HCT116 (cell line): ENCODE measurements around the gene RPL22L1. TPM values are rescaled to one million over a fixed set of nuclear protein-coding genes. Genes with fewer than 3 reads are reported as not detected.

Source experiments
- ATAC-seq: fragments of 200-7000 bp; cut with Tn5 transposase; 2 replicates; pipeline ENCODE4 v1.9.1; 2020; ENCODE audit warnings: mild to moderate bottlenecking, moderate library complexity
- BruUV-seq: library from RNA; stranded (reverse); fragments of 400-500 nt; replicated peaks from 2 replicates; lab custom pipeline; 2021; lab: Mats Ljungman, UMichigan
- CTCF ChIA-PET: fragments of 300-600 bp; sonication (Branson Sonifier 250); formaldehyde crosslinking; loops from one replicate; lab custom pipeline; 2021; ENCODE audit warnings: antibody characterized with exemption; lab: Charles Lee
- POLR2A ChIA-PET: fragments of 300-600, 350-600 bp; sonication (Branson Sonifier 250); formaldehyde crosslinking; loops from one replicate; lab custom pipeline; 2021; ENCODE audit warnings: antibody characterized with exemption; lab: Charles Lee
- RAD21 ChIA-PET, 2 experiments: fragments of 300-600 bp; sonication (Branson Sonifier 250); formaldehyde crosslinking; loops; one replicate each; lab custom pipeline; 2023; ENCODE audit warnings: low total read pairs in 2 of 2; ENCODE audit not compliant: uncharacterized antibody in 2 of 2, unreplicated experiment in 2 of 2, low non-redundant PET in 1 of 2; lab: Charles Lee
- DNase-seq: peaks from one replicate; pipeline ENCODE4 v3.0.0-alpha.2; 2010; ENCODE audit warnings: low read depth, low spot score
- H2AFZ ChIP-seq: fragments of 200-600 bp; shearing (Covaris generic), sonication (generic); 2 replicates; pipeline ENCODE4 v1.6.1; 2017; ENCODE audit warnings: low read depth, mixed run types, mixed read lengths, antibody characterized with exemption, low read length; ENCODE audit not compliant: poor library complexity, severe bottlenecking
- H3K27ac ChIP-seq: 2 replicates; pipeline ENCODE4 v1.5.1; 2012; ENCODE audit warnings: low read depth, low read length
- H3K27me3 ChIP-seq: fragments of 200-600 bp; sonication (generic); 2 replicates; pipeline ENCODE4 v1.6.1; 2016; ENCODE audit warnings: mixed run types, low read length, mixed read lengths; ENCODE audit not compliant: insufficient read depth
- H3K36me3 ChIP-seq, 2 experiments: fragments of 200-500 bp in 1 of 2; fragments of 200-600 bp in 1 of 2; sonication (Bioruptor generic) in 1 of 2; sonication (generic) in 1 of 2; 2 replicates each; pipeline versions ENCODE4 v1.5.1 to v1.6.1; 2014 to 2016; ENCODE audit warnings: low read length in 2 of 2, inconsistent platforms in 1 of 2, mixed read lengths in 1 of 2, mixed run types in 1 of 2; ENCODE audit not compliant: insufficient read depth in 2 of 2, control insufficient read depth in 1 of 2
- H3K4me1 ChIP-seq, 2 experiments: fragments of 200-600 bp in 1 of 2; sonication (generic) in 1 of 2; 2 replicates each; pipeline versions ENCODE4 v1.5.1 to v1.6.1; 2012 to 2017; ENCODE audit warnings: low read length in 2 of 2, inconsistent platforms in 1 of 2, mild to moderate bottlenecking in 1 of 2, mixed read lengths in 1 of 2, mixed run types in 1 of 2, moderate library complexity in 1 of 2; ENCODE audit not compliant: insufficient read depth in 2 of 2, control insufficient read depth in 1 of 2
- H3K4me2 ChIP-seq: fragments of 200-600 bp; sonication (generic); 2 replicates; pipeline ENCODE4 v1.6.1; 2017; ENCODE audit warnings: mixed run types, low read length, mixed read lengths
- H3K4me3 ChIP-seq, 2 experiments: fragments of 200-600 bp in 1 of 2; sonication (generic) in 1 of 2; replicated peaks in 1 of 2; 2 replicates each; pipeline ENCODE4 v1.5.1; 2011 to 2016; ENCODE audit warnings: low read length in 2 of 2, control low read depth in 1 of 2, low read depth in 1 of 2, mild to moderate bottlenecking in 1 of 2, mixed read lengths in 1 of 2, mixed run types in 1 of 2
- H3K79me2 ChIP-seq: fragments of 200-600 bp; sonication (generic); 2 replicates; pipeline ENCODE4 v1.6.1; 2017; ENCODE audit warnings: mild to moderate bottlenecking, mixed run types, low read length, moderate library complexity, mixed read lengths; ENCODE audit not compliant: insufficient read depth
- H3K9ac ChIP-seq: fragments of 200-600 bp; sonication (generic); 2 replicates; pipeline ENCODE4 v1.6.1; 2016; ENCODE audit warnings: low read length, mixed read lengths
- H3K9me2 ChIP-seq: fragments of 200-600 bp; sonication (generic), shearing (Covaris generic); 2 replicates; pipeline ENCODE4 v1.6.1; 2017; ENCODE audit warnings: mixed run types, mild to moderate bottlenecking, moderate library complexity; ENCODE audit not compliant: insufficient read depth
- H3K9me3 ChIP-seq, 2 experiments: fragments of 200-500 bp in 1 of 2; fragments of 200-600 bp in 1 of 2; sonication (Bioruptor generic) in 1 of 2; sonication (generic) in 1 of 2; 2 replicates each; pipeline ENCODE4 v1.6.1; 2014 to 2017; ENCODE audit warnings: low read length in 2 of 2, mixed read lengths in 2 of 2, inconsistent platforms in 1 of 2, low read depth in 1 of 2, mild to moderate bottlenecking in 1 of 2, mixed run types in 1 of 2, moderate library complexity in 1 of 2; ENCODE audit not compliant: control insufficient read depth in 1 of 2, insufficient read depth in 1 of 2
- H4K20me1 ChIP-seq: fragments of 200-600 bp; sonication (generic), shearing (Covaris generic); 2 replicates; pipeline ENCODE4 v1.6.1; 2017; ENCODE audit warnings: mixed run types, mild to moderate bottlenecking, moderate library complexity; ENCODE audit not compliant: insufficient read depth
- CBX3 ChIP-seq: IDR thresholded peaks from 2 replicates; pipeline ENCODE4 v1.6.1; 2012; ENCODE audit warnings: low read depth
- CEBPB ChIP-seq: IDR thresholded peaks from 2 replicates; pipeline ENCODE4 v1.6.1; 2012; ENCODE audit warnings: low read depth
- EZH2 ChIP-seq: fragments of 200-600 bp; sonication (generic); IDR thresholded peaks from 2 replicates; pipeline ENCODE4 v1.6.1; 2017; ENCODE audit warnings: antibody characterized with exemption, mixed run types
- FOSL1 ChIP-seq: IDR thresholded peaks from 2 replicates; pipeline ENCODE4 v1.6.1; 2012; ENCODE audit warnings: low read depth
- JUND ChIP-seq: IDR thresholded peaks from 2 replicates; pipeline ENCODE4 v1.6.1; 2012
- RAD21 ChIP-seq: IDR thresholded peaks from 2 replicates; pipeline ENCODE4 v1.6.1; 2012; ENCODE audit warnings: low read depth, mild to moderate bottlenecking
- SP1 ChIP-seq: IDR thresholded peaks from 2 replicates; pipeline ENCODE4 v1.6.1; 2012; ENCODE audit warnings: low read depth
- TCF7L2 ChIP-seq: IDR thresholded peaks from 2 replicates; pipeline ENCODE4 v1.7.0; 2011; ENCODE audit warnings: borderline replicate concordance, inconsistent platforms; ENCODE audit not compliant: insufficient read depth, insufficient read length; ENCODE audit errors: extremely low read depth
- ZFX ChIP-seq: fragments of 450-650 bp; IDR thresholded peaks from 2 replicates; pipeline ENCODE4 v1.6.1; 2017
- intact Hi-C: fragments of 100-400 bp; cut with micrococcal nuclease; formaldehyde crosslinking; loops from 2 replicates; pipeline ENCODE4 v1.10.0; 2022
- total RNA-seq: library from RNA; stranded (reverse); gene quantifications from one replicate; pipeline ENCODE4 v1.2.1, GENCODE V29; 2021; ENCODE audit not compliant: unreplicated experiment
- TF ChIP-seq, protein P1 (sequence below), 3 experiments: fragments of 200-600 bp in 1 of 3; sonication (generic) in 1 of 3; IDR thresholded peaks in 2 of 3; conservative IDR thresholded peaks in 1 of 3; 2 replicates each; pipeline ENCODE4 v1.5.1; 2012 to 2017; ENCODE audit warnings: low read depth in 2 of 3, low read length in 2 of 3, antibody characterized with exemption in 1 of 3, borderline replicate concordance in 1 of 3, control low read depth in 1 of 3, mild to moderate bottlenecking in 1 of 3, mixed read lengths in 1 of 3, mixed run types in 1 of 3, moderate library complexity in 1 of 3; ENCODE audit not compliant: insufficient read depth in 1 of 3

Gene RPL22L1
- total RNA-seq, 1 experiment from 2014 or later, result 492 TPM

DNA sequence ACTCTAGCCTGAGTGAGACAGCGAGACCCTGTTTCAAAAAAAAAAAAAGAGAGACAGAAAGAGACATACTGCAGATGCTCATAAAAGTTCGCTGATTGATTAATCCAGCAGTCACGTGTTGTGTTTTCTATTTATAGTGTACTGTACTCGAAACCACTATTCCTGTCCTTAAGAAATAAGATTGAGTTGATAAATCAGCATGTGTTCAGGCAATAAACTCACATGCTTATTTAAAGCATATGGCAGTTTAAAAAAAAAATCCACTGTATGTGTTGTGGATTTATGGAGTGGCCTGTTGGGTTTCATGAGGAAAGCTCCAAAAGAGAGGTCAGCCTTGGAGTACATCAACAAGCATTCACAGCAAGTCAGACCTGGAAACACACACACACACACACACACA is 17.7 kb downstream of the RPL22L1 start:
- Histone ChIP-seq H3K9me3 (no peaks in the 10 kb centered on the region), H3K4me3 (no peak overlapping the region), H3K27ac (no peak overlapping the region), H3K27me3 (no peaks in the 10 kb centered on the region), H3K9me2 (no peaks in the 10 kb centered on the region), H4K20me1 (no peaks in the 10 kb centered on the region), H3K79me2 (no peaks in the 10 kb centered on the region), H3K36me3 (no peaks in the 10 kb centered on the region), H3K4me2 (no peak overlapping the region), H2AFZ (no peak overlapping the region), H3K4me1 (peaks cover 0 to 4% of the 10 kb centered on the region in 2 experiments; a peak in 1 of 4 replicates), H3K9ac (no peak overlapping the region)
- DNase-seq, result no peak
- RAD21 ChIA-PET, result no interaction called here
- no TSS peak for BruUV-seq
- intact Hi-C loops, result no loop called here
- POLR2A ChIA-PET, result no interaction called here
- CTCF ChIA-PET, result interaction anchor here (0.5 to 0.7 kb wide), 2 partner anchors 9 to 537 kb away, joined by 3 to 4 read pairs; no protein-coding TSS in a partner anchor
- no peak for ATAC-seq
- TF ChIP-seq ZFX, result no peak
- no peak for TF ChIP-seq TCF7L2
- no peak for TF ChIP-seq FOSL1
- no peak for TF ChIP-seq CBX3
- TF ChIP-seq, all 23 proteins: peak for 0

DNA sequence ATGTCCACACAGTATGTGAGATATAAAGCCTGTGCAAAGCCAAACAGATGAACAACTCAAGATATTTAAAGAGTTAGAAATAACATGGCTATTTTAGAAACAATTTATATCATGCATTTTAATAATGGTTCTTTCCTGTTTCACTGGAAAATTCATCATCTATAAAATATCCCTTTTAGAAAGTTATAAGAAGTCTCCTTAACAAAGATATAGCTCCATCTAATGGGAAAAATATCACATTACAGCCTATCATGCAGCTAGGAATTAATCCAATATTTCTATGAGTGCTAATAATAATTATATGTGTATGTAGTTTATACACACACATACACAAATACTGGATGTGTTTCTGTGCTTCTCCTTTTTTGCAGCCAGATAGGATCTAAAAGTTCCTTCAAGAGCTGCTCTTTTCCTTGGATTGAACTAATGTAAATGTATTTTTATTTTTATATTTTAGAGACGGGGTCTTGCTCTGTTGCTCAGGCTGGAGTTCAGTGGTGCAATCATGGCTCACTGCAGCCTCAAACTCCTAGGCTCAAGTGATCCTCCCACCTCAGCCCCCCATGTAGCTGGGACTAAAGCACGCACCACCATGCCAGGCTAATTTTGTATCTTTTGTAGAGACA is 21.6 kb downstream of the RPL22L1 start:
- CTCF ChIA-PET, result interaction anchor here (0.7 to 3.3 kb wide), 15 partner anchors 8 to 445 kb away, joined by 3 to 38 read pairs (median 4); partner anchors contain the start of gene EIF5A2
- no peak overlapping the region for H3K4me3 ChIP-seq
- TF ChIP-seq RAD21 (peak; percentile 64), EZH2 (no peak), TCF7L2 (no peak), JUND (no peak), CEBPB (no peak), ZFX (no peak), SP1 (no peak)
- TF ChIP-seq, protein P1, sequence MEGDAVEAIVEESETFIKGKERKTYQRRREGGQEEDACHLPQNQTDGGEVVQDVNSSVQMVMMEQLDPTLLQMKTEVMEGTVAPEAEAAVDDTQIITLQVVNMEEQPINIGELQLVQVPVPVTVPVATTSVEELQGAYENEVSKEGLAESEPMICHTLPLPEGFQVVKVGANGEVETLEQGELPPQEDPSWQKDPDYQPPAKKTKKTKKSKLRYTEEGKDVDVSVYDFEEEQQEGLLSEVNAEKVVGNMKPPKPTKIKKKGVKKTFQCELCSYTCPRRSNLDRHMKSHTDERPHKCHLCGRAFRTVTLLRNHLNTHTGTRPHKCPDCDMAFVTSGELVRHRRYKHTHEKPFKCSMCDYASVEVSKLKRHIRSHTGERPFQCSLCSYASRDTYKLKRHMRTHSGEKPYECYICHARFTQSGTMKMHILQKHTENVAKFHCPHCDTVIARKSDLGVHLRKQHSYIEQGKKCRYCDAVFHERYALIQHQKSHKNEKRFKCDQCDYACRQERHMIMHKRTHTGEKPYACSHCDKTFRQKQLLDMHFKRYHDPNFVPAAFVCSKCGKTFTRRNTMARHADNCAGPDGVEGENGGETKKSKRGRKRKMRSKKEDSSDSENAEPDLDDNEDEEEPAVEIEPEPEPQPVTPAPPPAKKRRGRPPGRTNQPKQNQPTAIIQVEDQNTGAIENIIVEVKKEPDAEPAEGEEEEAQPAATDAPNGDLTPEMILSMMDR (IDR thresholded peaks at IDR 0.05 in 2 of 3, conservative IDR thresholded peaks at IDR 0.05 in 1 of 3; ENCODE audit: borderline replicate concordance in 1 of 3, insufficient read depth in 1 of 3, low read depth in 2 of 3, low read length in 2 of 3), result peak; percentile 17 to 65 (median 46); a peak in 3 of 6 replicates
- TF ChIP-seq, all 23 proteins: peak for 2
- H3K79me2 ChIP-seq, result no peaks in the 10 kb centered on the region
- H3K4me2 ChIP-seq, result no peak overlapping the region
- no peaks in the 10 kb centered on the region for H3K9me2 ChIP-seq
- no peaks in the 10 kb centered on the region for H3K4me1 ChIP-seq
- H3K27ac ChIP-seq, result no peak overlapping the region
- H4K20me1 ChIP-seq, result no peaks in the 10 kb centered on the region
- H3K9me3 ChIP-seq, result peaks cover 0 to 5% of the 10 kb centered on the region in 2 experiments; a peak in 1 of 4 replicates
- no peak overlapping the region for H3K9ac ChIP-seq
- DNase-seq (no peak), ATAC-seq (peak; percentile 61)
- ChIA-PET RAD21 (interaction anchor here (0.6 to 1.4 kb wide), 3 partner anchors 105 to 435 kb away, joined by 3 to 7 read pairs (median 6); no protein-coding TSS in a partner anchor), POLR2A (interaction anchor here (0.9 to 1.2 kb wide), 2 partner anchors 17 to 22 kb away, joined by 3 to 4 read pairs; partner anchors contain the start of gene RPL22L1)
- no peaks in the 10 kb centered on the region for H3K27me3 ChIP-seq
- peak overlapping the region; percentile 52 for H2AFZ ChIP-seq
- H3K36me3 ChIP-seq, result no peaks in the 10 kb centered on the region
- intact Hi-C loops, result loop anchor here (1.0 to 5.0 kb wide), 2 partner anchors 434 to 536 kb away; no protein-coding TSS in a partner anchor
- no TSS peak for BruUV-seq
